ENCODE results near the gene TBX2. TPM values are rescaled to one million over a fixed set of nuclear protein-coding genes. Genes with fewer than 3 reads are reported as not detected.
"Not testable (repeated sequence)": the region's sequence is repeated elsewhere in the genome, so short reads cannot be mapped to it uniquely, and the experiment has no call there.

Gene TBX2
- total RNA-seq, 1 donor from 2014 or later = not detected

DNA sequence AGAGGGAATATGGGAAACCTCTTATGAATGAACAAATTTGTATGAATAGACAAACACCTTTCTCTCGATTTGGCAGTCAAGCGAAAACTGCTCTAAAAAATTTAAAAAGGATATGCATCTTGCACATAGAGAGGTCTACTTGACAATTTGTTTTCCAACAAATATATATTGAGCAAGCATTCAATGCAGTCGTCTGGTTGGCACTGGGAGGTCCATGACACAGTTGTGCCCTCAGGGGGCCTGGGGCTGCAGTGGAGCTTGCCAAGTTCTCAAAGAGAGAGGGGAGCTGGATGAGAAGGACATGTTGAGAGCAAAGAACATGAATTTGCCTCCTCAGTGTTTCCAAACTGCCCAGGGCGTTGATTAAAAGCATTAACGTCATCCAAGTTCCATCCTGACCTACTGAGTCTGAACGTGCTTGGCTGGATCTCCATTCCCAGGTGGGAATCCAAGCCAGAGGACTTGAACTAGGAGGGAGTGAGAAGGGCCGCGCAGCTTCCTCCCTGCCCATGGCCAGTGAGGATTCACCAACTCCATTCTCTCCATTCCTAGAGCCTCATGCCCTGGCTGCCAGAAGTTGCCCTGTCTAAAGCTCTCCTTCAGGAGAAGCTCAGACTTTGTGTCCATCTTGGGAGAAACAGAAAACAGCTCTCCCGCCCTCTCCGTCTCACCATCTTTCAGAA lies 24.5 kb downstream of the TBX2 start:
- no peak overlapping the region for H3K27ac Mint-ChIP-seq
- intact Hi-C loops (cut with micrococcal nuclease) = no loop called here
- H3K36me3 Mint-ChIP-seq (ENCODE audit: low read depth) = no peaks in the 10 kb centered on the region

DNA sequence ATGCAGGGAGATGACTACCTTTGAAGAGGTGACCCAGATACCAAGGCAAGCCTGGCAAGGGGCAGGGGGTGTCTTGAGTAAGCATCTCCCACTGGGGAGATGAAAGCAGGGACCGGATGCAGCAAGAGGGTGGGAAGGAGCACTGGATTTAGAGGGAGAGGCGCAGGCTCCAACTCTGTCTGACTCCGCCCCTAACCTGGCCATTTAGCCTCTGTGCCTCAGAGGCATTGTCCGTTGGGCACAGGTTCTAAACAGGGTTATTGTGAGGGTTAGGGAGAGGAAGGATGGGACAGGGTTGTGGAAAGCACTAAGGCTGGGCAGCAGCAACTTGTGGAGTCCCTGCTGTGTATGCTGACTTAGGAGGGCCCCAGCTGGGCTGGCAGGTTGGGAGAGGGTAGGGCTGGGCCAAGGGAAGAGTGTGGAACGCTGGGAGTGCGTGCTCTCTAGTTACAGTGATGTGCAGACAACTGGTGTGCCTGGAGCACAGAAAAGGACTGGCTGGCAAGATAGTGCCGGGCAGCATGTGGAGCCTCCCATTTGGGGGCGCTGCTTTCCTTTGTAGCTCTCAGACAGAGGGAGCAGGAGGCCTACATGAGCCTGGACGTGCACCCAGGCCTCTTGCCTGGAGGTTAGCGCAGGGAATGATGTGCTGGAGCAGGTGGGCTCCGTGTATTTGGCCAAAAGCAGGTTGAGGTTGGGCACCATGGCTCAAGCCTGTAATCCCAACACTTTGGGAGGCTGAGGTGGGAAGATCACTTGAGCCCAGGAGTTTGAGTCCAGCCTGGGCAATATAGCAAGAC lies 26.2 kb downstream of the TBX2 start:
- Mint-ChIP-seq H3K4me3 (no peak overlapping the region), H3K36me3 (ENCODE audit: low read depth) (no peaks in the 10 kb centered on the region), H3K4me1 (no peaks in the 10 kb centered on the region), H3K9me3 (peaks cover 3% of the 10 kb centered on the region), H3K27me3 (peaks cover 36% of the 10 kb centered on the region), H3K27ac (no peak overlapping the region)
- no peak for DNase-seq
- intact Hi-C loops (cut with micrococcal nuclease) = no loop called here

More for the DNA sequence above, 24.5 kb downstream of the TBX2 start:
- Mint-ChIP-seq H3K27me3 (peaks cover 41% of the 10 kb centered on the region), H3K9me3 (peaks cover 3% of the 10 kb centered on the region), H3K4me1 (no peaks in the 10 kb centered on the region), H3K4me3 (no peak overlapping the region)
- no peak for DNase-seq

- Mint-ChIP-seq H3K4me1 (no peaks in the 10 kb centered on the region), H3K9me3 (peaks cover 3% of the 10 kb centered on the region), H3K27me3 (peaks cover 34% of the 10 kb centered on the region), H3K27ac (no peak overlapping the region), H3K36me3 (ENCODE audit: low read depth) (no peaks in the 10 kb centered on the region), H3K4me3 (no peak overlapping the region)
- intact Hi-C loops (cut with micrococcal nuclease) = no loop called here
- no peak for DNase-seq
Measured at GRCh38 chr17:61426482-61427304, 27.1 kb downstream of the TBX2 start.

DNA sequence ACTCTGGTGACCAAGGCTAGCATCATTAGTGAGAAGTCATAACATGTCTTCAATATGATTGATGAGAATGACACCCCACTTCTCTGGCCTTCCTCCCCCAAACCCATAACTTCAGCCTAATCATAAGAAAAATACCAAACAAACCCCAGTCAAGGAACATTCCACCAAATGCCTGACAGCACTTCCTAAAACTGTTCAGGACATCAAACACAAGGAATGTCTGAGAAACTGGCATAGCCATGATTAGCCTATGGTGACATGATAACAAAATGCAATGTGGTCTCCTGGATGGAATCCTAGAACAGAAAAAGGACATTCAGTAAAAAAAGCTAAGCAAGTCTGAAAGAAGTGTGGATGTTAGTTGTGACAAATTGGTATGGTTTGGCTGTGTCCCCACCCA lies 27.9 kb downstream of the TBX2 start:
- no peak overlapping the region for H3K27ac Mint-ChIP-seq
- H3K4me3 Mint-ChIP-seq = no peak overlapping the region
- intact Hi-C loops (cut with micrococcal nuclease) = no loop called here
- no peaks in the 10 kb centered on the region for H3K36me3 Mint-ChIP-seq (ENCODE audit: low read depth)
- peaks cover 3% of the 10 kb centered on the region for H3K9me3 Mint-ChIP-seq
- H3K27me3 Mint-ChIP-seq = peaks cover 26% of the 10 kb centered on the region
- no peaks in the 10 kb centered on the region for H3K4me1 Mint-ChIP-seq
- no peak for DNase-seq

DNA sequence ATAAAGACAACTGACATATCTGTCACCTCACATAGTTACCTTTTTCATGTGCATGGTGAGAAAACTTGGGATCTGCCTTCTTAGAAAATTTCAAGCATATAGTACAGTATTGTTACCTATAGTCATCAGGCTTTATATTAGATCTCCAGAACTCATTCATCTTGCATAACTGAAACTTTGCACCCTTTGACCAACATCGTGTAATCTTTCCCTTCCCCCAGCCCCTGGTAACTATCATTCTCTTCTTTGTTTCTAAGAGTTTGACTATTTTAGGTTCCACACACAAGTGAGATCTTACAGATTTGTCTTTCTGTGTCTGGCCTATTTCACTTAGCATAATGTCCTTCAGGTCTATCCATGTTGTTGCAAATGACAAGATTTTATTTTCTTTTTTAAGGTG lies 29.6 kb downstream of the TBX2 start:
- H3K36me3 Mint-ChIP-seq (ENCODE audit: low read depth) = no peaks in the 10 kb centered on the region
- DNase-seq = no peak
- H3K4me3 Mint-ChIP-seq = no peak overlapping the region
- H3K9me3 Mint-ChIP-seq = peaks cover 3% of the 10 kb centered on the region
- H3K27ac Mint-ChIP-seq = no peak overlapping the region
- intact Hi-C loops (cut with micrococcal nuclease) = no loop called here
- peaks cover 28% of the 10 kb centered on the region for H3K27me3 Mint-ChIP-seq
- H3K4me1 Mint-ChIP-seq = no peaks in the 10 kb centered on the region

- intact Hi-C loops (cut with micrococcal nuclease); H3K4me1 Mint-ChIP-seq; H3K36me3 Mint-ChIP-seq (ENCODE audit: low read depth); H3K9me3 Mint-ChIP-seq; H3K4me3 Mint-ChIP-seq; H3K27ac Mint-ChIP-seq; DNase-seq: not testable (repeated sequence)
- H3K27me3 Mint-ChIP-seq = peaks cover 33% of the 10 kb centered on the region
Measured at GRCh38 chr17:61429831-61430230, 30.2 kb downstream of the TBX2 start.

GRCh38 chr17:61431594-61432311 lies 32.1 kb downstream of the TBX2 start:
- H3K36me3 Mint-ChIP-seq (ENCODE audit: low read depth) = no peaks in the 10 kb centered on the region
- intact Hi-C loops (cut with micrococcal nuclease) = no loop called here
- peaks cover 3% of the 10 kb centered on the region for H3K9me3 Mint-ChIP-seq
- no peak for DNase-seq
- no peak overlapping the region for H3K4me3 Mint-ChIP-seq
- peaks cover 39% of the 10 kb centered on the region for H3K27me3 Mint-ChIP-seq
- no peaks in the 10 kb centered on the region for H3K4me1 Mint-ChIP-seq
- H3K27ac Mint-ChIP-seq = no peak overlapping the region

DNA sequence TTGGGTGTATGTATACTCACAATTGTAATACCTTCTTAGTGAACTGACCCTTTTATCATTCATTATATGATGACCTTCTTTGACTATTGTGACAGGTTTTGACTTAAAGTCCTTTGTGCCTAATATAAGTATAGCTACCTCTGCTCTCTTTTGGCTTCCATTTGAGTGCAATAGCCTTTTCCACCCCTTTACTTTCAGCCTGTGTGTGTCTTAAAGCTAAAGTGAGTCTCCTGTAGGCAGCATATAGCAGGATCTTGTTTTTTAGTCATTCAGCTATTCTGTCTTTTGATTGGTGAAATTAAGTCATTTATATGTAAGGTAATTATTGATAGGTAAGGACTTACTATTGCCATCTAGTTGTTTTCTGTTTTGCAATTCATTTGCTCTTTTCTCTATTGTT lies 36.6 kb downstream of the TBX2 start:
- intact Hi-C loops (cut with micrococcal nuclease) = no loop called here
- Mint-ChIP-seq H3K4me1 (no peaks in the 10 kb centered on the region), H3K27ac (no peak overlapping the region), H3K9me3 (peaks cover 12% of the 10 kb centered on the region), H3K27me3 (peaks cover 47% of the 10 kb centered on the region), H3K4me3 (no peak overlapping the region), H3K36me3 (ENCODE audit: low read depth) (no peaks in the 10 kb centered on the region)
- no peak for DNase-seq

- H3K27me3 Mint-ChIP-seq = peaks cover 49% of the 10 kb centered on the region
- intact Hi-C loops (cut with micrococcal nuclease) = no loop called here
Measured at GRCh38 chr17:61436995-61437704, 37.5 kb downstream of the TBX2 start.

GRCh38 chr17:61440697-61441096 lies 41.1 kb downstream of the TBX2 start:
- DNase-seq = no peak
- intact Hi-C loops (cut with micrococcal nuclease) = no loop called here
- Mint-ChIP-seq H3K27ac (no peak overlapping the region), H3K36me3 (ENCODE audit: low read depth) (no peaks in the 10 kb centered on the region), H3K4me3 (no peak overlapping the region), H3K9me3 (peaks cover 12% of the 10 kb centered on the region), H3K4me1 (no peaks in the 10 kb centered on the region), H3K27me3 (peaks cover 40% of the 10 kb centered on the region)

More at GRCh38 chr17:61436995-61437704, 37.5 kb downstream of the TBX2 start:
- Mint-ChIP-seq H3K4me3 (no peak overlapping the region), H3K36me3 (ENCODE audit: low read depth) (no peaks in the 10 kb centered on the region), H3K27ac (no peak overlapping the region), H3K4me1 (no peaks in the 10 kb centered on the region), H3K9me3 (peaks cover 12% of the 10 kb centered on the region)
- no peak for DNase-seq

DNA sequence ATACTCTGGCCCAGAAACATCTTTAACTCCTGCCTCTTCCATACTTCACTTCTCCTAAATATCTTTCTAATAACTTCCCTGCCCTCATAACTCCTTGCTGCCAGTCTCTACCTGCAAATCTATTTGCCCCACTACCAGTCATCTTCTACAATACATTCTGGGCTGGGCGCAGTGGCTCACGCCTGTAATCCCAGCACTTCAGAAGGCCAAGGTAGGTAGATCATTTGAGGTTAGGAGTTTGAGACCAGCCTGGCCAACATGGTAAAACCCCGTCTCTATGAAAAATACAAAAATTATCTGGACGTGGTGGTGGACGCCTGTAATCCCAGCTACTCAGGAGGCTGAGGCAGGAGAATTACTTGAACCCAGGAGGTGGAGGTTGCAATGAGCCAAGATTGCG lies 41.9 kb downstream of the TBX2 start:
- H3K4me1 Mint-ChIP-seq; H3K27ac Mint-ChIP-seq; H3K36me3 Mint-ChIP-seq (ENCODE audit: low read depth); DNase-seq; intact Hi-C loops (cut with micrococcal nuclease); H3K4me3 Mint-ChIP-seq: not testable (repeated sequence)
- peaks cover 39% of the 10 kb centered on the region for H3K27me3 Mint-ChIP-seq
- peaks cover 12% of the 10 kb centered on the region for H3K9me3 Mint-ChIP-seq

DNA sequence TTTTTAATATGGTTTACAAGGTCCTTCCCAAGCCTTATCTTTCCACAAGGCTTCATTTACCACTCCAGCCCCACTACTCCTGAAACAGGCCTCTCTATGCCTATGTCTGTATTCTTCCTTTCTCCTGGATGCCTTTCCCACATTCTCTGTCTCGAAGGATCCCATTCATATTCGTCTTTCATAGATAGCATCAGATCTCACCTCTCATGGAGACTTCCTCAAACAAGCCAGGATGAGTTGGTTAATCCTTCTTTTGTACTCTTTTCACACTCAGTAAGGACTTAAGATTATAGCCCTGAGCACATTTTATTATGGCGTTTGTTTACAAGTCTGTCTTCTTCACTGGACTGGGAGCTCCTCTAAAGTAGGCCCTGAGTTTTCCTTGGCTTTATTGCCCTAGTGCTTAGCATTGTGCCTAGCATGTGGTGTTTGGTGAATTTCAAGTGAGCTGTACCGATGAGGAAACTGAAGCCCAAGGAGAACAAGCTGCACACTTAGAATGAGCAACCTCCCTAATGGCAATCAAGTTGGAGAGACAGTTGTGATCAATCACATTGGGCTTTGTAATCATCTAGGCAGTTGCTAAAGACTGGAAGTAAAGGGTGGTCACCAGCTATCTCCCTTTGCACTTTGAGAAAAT lies 42.6 kb downstream of the TBX2 start:
- DNase-seq = no peak
- no peak overlapping the region for H3K27ac Mint-ChIP-seq
- peaks cover 42% of the 10 kb centered on the region for H3K27me3 Mint-ChIP-seq
- H3K4me3 Mint-ChIP-seq = no peak overlapping the region
- H3K9me3 Mint-ChIP-seq = peaks cover 8% of the 10 kb centered on the region
- H3K36me3 Mint-ChIP-seq (ENCODE audit: low read depth) = no peaks in the 10 kb centered on the region
- intact Hi-C loops (cut with micrococcal nuclease) = no loop called here
- H3K4me1 Mint-ChIP-seq = no peaks in the 10 kb centered on the region

Measured in activated CD4-positive, alpha-beta T cell treated with anti-CD3 and anti-CD28 coated beads, Interleukin-2, amount 10 ng/mL, durations not matched to agents 24 days and 14 days (primary cell).